HG03066 (cell line): Measurements from ENCODE around the gene RNF14.
A peak's percentile ranks its signal among the peaks of the same experiment; 100 is the strongest.
"Not testable (repeated sequence)": the region's sequence is repeated elsewhere in the genome, so short reads cannot be mapped to it uniquely, and the experiment has no call there.

Experiments
- ATAC-seq: cut with Tn5 transposase; IDR thresholded peaks from one replicate; pipeline ENCODE4 v1.9.1; 2021; ENCODE audit warnings: low read depth; ENCODE audit not compliant: unreplicated experiment

RNF14 gene

GRCh38 chr5:141968914-141969608 is at the start of gene RNF14:
RNF14 (plus strand) TSS chr5:141969105; CDS start chr5:141973589, 4,484 bp downstream.
- peak; percentile 87 for ATAC-seq

GRCh38 chr5:141919218-141920119 is 49.4 kb upstream of the RNF14 start:
- ATAC-seq, result no peak

GRCh38 chr5:141920771-141921170 is 48.1 kb upstream of the RNF14 start:
- no peak for ATAC-seq

- not testable (repeated sequence) for ATAC-seq
Measured at GRCh38 chr5:141922827-141923447, 46.0 kb upstream of the RNF14 start.

- peak; percentile 98 for ATAC-seq
Measured at GRCh38 chr5:141923448-141924313, 45.2 kb upstream of the RNF14 start, which contains the start of gene DELE1. DELE1 (plus strand) TSS chr5:141923871; CDS start chr5:141923942, 71 bp downstream.

- no peak for ATAC-seq
Measured at GRCh38 chr5:141926434-141926833, 42.5 kb upstream of the RNF14 start.

- no peak for ATAC-seq
Measured at GRCh38 chr5:141928051-141928450, 40.9 kb upstream of the RNF14 start.

- no peak for ATAC-seq
Measured at GRCh38 chr5:141929398-141930058, 39.4 kb upstream of the RNF14 start.

- ATAC-seq, result no peak
Measured at GRCh38 chr5:141931694-141932093, 37.2 kb upstream of the RNF14 start.

- no peak for ATAC-seq
Measured at GRCh38 chr5:141933151-141933550, 35.8 kb upstream of the RNF14 start.

GRCh38 chr5:141934099-141934844 is 34.6 kb upstream of the RNF14 start:
- ATAC-seq, result no peak

- ATAC-seq, result no peak
Measured at GRCh38 chr5:141935538-141935937, 33.4 kb upstream of the RNF14 start.

GRCh38 chr5:141940695-141941271 is 28.1 kb upstream of the RNF14 start:
- ATAC-seq, result no peak

- ATAC-seq, result no peak
Measured at GRCh38 chr5:141941307-141941706, 27.6 kb upstream of the RNF14 start.

- no peak for ATAC-seq
Measured at GRCh38 chr5:141941779-141942178, 27.1 kb upstream of the RNF14 start.

- no peak for ATAC-seq
Measured at GRCh38 chr5:141942185-141942857, 26.6 kb upstream of the RNF14 start.

- ATAC-seq, result no peak
Measured at GRCh38 chr5:141944076-141944475, 24.8 kb upstream of the RNF14 start.

GRCh38 chr5:141945511-141946051 is 23.3 kb upstream of the RNF14 start:
- no peak for ATAC-seq
